Cortex of kidney (tissue), 1 donor: ENCODE measurements around the gene CFAP61.

Experiments used
- DNase-seq: peaks from one replicate; lab custom pipeline; 2025; lab: John Stamatoyannopoulos, UW

CFAP61 gene

DNA sequence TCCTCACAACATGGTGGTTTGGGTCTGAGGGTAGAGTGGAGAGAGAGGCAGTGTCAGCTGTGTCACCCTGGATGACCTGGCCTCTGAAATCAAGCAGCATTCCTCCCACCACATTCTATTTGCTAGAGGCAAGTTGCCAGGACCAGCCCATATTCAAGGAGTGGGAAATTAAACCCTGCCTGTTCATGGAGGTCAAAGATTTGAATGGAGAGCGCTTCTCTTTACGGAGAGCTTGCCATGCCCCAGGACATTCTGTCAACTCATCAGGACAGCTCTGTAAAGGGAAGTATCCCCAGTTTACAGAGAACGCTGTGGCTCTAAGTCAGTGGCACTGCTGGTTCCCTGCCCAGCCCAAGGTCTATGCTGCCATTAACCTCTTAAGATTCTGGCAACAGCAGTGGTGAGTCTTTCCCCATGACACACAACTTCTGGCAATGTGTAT, 225.6 kb downstream of the CFAP61 start:
- DNase-seq: no peak

GRCh38 chr20:20286061-20286460, 233.7 kb downstream of the CFAP61 start:
- DNase-seq: no peak

- DNase-seq: no peak
Measured at GRCh38 chr20:20289331-20289730, 237.0 kb downstream of the CFAP61 start.

- DNase-seq: no peak
Measured at GRCh38 chr20:20292472-20292871, 240.1 kb downstream of the CFAP61 start.

- DNase-seq: no peak
Measured at GRCh38 chr20:20293141-20293540, 240.8 kb downstream of the CFAP61 start.

- no peak for DNase-seq
Measured at GRCh38 chr20:20293691-20294385, 241.5 kb downstream of the CFAP61 start.

DNA sequence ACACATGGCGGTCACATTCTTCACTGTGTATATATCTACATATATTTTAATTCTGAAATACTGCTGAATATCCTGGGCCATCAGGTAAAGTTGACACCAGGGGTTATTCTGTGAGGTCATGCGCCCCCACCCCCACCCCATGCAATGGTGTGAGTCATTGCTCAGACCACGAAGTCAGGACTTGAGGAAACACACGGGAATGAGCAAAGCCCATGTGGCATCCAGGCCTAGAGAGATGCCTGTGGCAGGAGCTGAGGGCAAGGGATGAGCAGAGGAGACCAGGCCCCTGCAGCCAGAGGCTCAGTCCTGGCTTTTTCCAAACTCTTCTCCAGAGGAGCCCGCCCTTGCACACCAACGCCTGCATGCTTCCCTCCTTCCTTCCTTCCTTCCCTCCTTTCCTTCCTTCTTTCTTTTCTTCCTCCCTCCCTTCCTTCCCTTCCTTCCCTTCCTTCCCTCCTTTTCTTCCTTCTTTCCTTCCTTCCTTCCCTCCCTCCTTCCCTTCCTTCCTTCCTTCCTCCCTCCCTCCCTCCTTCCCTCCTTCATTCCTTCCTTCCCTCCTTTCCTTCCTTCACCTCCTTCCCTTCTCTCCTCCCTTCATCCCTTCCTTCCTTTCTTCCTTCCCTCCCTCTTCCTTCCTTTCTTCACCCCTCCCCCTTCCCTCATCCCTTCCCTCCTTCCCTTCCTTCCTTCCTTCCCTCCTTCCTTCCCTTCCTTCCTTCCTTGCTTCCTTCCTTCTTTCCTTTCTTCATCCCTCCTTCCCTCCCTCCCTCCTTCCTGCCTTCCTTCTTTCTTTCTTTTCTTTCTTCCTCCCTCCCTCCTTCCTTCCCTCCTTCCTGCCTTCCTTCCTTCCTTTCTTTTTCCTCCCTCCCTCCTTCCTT, 243.5 kb downstream of the CFAP61 start:
- no peak for DNase-seq

DNA sequence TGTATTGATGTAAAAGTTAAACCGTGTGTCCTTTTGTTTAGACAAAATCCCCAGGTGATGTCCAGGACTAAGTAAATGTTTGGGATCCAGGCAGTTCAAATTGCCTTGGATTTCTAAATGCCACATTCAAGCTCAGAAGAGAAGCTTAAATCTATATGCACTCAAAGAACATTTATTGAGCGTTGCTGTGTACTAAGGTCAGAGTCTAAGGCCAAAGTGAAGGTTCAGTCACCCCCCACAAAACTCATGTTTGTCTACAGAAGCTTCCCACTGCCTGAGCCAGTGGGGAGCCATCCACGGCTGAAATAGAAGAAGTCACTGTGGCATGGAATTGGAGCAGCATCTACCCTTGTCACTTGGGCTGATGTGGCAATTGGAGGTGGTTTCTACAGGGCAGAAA, 244.8 kb downstream of the CFAP61 start:
- no peak for DNase-seq

DNA sequence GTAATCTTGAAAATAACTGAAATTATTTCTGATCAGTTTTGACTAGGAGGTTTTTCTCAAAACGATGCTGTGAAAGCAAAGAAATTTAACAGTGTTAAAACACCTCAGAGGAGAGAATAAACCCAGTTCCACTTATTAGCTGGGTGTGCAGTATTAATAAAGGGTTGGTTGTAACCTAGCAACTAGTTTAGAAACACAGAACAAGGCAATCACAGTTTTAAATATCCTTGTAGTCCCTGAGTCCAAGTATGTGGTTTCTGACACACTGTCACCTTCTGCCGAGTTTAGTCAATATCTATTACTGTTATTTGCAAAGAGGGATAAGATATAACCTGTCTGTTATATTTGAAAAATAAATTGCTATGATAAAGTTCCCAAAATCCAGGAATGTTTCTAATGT, 245.4 kb downstream of the CFAP61 start:
- no peak for DNase-seq

DNA sequence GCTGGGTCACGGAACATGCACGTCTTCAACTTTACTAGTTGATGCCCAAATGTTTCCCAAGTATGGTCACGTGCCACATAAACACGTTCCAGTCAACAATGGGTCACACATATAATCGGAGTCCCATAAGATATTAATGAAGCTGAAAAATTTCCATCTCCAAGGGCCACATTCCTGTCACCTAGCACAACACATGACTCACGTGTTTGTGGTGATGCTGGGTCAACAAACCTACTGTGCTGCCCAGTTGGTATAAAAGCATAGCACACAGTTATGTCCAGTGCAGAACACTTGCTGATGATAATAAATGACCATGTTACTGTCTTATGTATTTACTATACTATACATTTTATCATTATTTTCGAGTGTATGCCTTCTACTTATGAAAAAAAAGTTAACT, 247.6 kb downstream of the CFAP61 start:
- DNase-seq: no peak

GRCh38 chr20:20303320-20303719, 251.0 kb downstream of the CFAP61 start:
- no peak for DNase-seq

DNA sequence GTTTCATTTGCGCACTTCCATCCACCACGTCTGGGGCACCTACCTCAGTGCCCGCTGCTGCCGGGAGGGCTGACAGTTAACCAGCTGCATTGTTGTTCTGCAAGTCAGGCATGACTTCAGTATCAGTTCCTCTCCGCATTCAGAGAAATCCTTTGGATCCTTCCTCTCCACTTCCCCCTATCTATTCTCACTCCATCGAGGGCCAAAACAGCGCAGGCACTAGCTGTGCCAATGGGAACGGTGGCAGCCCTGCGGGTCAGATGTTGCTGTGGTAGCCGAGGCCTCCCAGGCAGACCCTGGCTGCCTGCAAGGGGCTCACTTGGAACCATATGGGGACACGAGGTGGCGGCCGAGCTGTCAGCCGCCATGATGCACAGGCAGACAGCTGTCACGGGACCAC, 251.4 kb downstream of the CFAP61 start:
- no peak for DNase-seq

GRCh38 chr20:20304942-20305341, 252.6 kb downstream of the CFAP61 start:
- no peak for DNase-seq

- DNase-seq: no peak
Measured at GRCh38 chr20:20312562-20312961, 260.2 kb downstream of the CFAP61 start.

DNA sequence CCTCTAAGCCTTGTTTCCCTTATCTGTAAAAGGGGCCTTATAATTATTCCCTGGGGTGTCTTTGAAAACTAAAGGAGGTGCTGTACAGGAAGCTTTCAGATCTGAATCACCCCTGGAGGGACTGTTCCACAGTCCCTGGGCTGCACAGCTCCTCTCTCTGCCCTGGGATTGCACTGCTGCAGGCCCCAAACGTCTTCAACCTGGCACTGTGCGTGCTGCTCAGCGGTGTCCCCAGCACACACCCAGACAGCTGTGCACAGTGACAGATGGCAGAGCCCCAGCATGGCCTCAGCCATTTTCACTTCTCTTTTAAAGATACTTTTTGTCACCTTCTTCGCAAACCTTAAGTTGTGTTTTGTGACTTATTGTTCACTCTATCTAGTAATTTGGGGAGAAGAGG, 264.9 kb downstream of the CFAP61 start:
- no peak for DNase-seq

DNA sequence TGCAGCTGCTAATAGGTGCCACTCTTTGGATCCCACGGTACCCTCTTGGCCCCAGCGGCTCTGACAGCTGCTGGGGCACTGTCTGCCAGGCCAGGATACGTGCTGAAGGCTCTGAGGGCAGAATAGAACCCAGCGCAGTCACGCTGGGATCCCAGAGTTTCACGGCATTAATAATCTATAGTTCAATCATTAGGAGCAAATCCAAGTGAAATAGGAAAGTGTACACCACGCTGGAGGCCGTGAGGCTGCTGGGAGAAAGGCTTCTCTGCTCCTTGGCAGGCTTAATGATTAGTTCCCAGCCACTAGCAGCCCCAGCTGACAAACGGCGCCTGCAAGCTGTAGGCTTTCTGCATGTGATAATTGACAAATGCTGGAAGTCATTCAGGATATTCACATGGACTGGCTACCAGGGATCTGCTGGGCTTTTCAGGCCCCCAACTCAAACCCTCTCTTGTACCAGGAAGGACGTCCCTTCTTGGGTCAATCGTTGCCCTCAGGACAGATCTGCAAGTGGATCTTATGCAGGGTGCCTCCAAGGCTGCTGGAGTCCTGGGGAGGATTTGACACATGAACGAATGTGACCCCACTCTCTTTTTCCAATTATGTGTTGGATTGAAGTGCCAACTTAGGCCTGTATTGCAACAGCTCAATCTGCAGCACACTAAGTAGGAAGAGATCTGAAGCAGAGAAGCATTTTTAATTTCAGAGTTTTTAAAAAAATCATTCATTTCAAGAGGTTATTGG, 265.5 kb downstream of the CFAP61 start:
- no peak for DNase-seq

DNA sequence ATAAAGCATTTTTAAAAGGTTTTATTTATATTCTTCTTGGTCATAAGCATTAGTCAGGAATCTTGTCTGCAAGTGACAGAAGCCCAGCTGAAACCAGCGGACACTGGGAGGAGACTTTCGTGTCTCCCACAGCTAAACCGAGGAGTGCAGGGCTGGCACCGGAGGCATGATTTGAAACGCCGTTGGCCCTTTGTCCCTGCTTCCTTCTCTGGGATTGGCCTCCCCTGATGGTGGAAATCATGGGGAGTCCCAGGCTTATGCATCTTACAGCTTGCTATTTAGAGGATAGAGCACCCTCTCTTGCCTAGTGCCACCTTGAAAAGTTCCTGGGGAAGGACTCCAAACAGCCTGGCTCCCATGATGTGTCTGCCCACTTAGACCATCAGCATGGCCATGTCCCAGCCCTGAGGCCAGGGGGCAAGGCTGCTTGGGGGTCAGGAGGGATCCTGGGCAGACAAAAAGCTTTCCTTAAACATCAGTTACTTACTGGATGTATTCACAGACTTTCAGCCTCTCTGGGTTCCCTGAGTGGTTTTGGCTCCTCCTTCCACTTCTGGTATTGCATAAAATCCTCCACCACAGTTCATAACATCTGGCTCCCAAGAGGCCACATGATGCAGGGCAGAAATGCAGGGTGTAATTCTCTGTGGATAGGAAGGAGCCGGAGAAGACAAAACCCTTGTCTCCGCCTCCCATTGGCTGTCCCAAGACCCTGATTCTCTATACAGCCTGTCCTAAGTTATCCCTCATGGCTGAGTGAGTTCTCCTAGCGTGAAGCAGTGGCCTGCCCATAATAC, 266.2 kb downstream of the CFAP61 start:
- no peak for DNase-seq

DNA sequence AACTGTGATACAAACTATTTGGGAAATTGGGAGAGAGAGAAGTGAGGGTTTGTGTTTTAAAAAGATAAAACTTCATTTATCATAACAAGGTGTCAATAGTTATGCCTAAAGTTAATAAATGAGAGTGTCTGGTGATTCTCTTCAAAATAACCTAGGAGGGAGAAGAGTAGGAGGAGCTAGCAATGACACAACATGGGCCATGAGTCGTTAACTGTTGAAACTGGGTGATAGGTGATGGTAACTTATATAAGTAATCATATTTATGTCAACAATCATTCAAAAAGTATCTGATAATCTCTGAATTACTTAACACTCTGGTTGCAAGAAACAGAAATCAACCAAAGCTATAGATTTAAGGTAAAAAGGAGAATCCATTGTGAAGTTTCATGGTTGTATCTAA, 268.8 kb downstream of the CFAP61 start:
- no peak for DNase-seq

- DNase-seq: no peak
Measured at GRCh38 chr20:20321917-20322316, 269.6 kb downstream of the CFAP61 start.

- no peak for DNase-seq
Measured at GRCh38 chr20:20322912-20323311, 270.6 kb downstream of the CFAP61 start.

- no peak for DNase-seq
Measured at GRCh38 chr20:20327746-20328145, 275.4 kb downstream of the CFAP61 start.

- DNase-seq: no peak
Measured at GRCh38 chr20:20329564-20329963, 277.2 kb downstream of the CFAP61 start.
